ENCODE results near the gene PARP11.

GRCh38 chr12:3770891-3771290 is 102.3 kb downstream of the PARP11 start:
- TF ChIP-seq CTCF (IDR thresholded peaks at IDR 0.05) (no peak), POLR2A (IDR thresholded peaks at IDR 0.05) (no peak)
